HG03064 (cell line): ENCODE data around the gene DDB1.

ENCODE experiments used
- ATAC-seq: cut with Tn5 transposase; IDR thresholded peaks from one replicate; pipeline ENCODE4 v1.9.1; 2021; ENCODE audit warnings: low read depth; ENCODE audit not compliant: unreplicated experiment

Gene DDB1

DNA sequence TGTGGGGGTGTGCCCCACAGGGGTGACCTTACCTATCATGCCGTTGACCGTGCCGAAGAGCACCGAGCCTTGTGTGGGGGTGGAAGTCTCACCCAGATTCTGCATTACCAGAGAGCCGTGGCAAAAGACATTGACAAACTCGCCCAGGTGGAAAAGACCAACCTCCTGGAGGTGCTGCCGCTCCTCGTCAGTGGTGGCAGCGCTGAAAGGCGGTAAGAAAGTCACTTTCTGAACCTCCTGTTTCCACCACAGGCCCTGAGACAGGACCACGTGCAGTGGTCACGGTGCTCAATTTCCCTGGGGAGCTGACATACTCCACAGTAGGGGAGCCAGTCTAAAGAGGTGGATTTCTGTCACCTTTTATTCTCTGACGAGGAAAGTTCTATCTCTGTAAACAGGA lies 30.4 kb downstream of the DDB1 start:
- no peak for ATAC-seq

GRCh38 chr11:61298663-61299244 lies 34.2 kb downstream of the DDB1 start:
- ATAC-seq: no peak

DNA sequence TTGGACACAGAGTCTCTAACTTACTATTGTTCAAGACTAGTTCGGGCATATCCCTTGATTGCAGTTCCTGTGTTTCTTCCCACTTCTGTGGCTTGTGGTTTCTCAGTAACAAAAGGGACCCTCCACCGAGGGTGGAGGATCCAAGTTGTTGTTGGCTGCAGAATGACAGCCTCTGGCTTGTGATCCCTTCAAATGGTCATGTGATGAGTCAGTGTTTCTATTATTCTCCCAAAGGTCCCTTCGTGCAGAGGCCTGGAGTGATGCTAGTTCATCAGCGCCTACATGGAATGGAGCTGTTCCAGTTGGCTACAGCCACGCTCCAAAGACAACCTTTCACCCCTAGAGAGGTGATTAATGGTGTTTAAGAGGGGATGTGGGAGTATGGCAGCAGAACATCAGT lies 35.2 kb downstream of the DDB1 start:
- no peak for ATAC-seq

DNA sequence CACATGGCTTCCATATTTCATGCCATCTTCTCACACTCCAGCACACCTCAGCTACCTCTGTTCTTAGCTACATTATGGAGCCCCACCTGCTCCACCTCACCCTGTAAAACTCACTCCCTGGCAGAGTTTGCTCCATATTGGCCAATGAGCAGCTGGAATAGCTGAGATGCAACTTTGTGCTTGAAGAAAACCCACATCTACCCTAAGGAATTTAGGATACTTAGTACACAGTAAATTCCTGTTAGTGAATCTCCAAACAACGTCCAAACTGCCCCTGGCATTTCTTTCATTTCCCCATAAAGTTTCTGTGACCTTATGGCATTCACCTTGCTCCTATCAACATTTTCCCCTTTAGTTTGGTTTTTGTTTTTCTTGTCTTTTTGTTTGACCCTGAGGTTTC lies 35.6 kb downstream of the DDB1 start:
- no peak for ATAC-seq

- ATAC-seq: no peak
Observed at GRCh38 chr11:61295596-61295926, 37.3 kb downstream of the DDB1 start.

DNA sequence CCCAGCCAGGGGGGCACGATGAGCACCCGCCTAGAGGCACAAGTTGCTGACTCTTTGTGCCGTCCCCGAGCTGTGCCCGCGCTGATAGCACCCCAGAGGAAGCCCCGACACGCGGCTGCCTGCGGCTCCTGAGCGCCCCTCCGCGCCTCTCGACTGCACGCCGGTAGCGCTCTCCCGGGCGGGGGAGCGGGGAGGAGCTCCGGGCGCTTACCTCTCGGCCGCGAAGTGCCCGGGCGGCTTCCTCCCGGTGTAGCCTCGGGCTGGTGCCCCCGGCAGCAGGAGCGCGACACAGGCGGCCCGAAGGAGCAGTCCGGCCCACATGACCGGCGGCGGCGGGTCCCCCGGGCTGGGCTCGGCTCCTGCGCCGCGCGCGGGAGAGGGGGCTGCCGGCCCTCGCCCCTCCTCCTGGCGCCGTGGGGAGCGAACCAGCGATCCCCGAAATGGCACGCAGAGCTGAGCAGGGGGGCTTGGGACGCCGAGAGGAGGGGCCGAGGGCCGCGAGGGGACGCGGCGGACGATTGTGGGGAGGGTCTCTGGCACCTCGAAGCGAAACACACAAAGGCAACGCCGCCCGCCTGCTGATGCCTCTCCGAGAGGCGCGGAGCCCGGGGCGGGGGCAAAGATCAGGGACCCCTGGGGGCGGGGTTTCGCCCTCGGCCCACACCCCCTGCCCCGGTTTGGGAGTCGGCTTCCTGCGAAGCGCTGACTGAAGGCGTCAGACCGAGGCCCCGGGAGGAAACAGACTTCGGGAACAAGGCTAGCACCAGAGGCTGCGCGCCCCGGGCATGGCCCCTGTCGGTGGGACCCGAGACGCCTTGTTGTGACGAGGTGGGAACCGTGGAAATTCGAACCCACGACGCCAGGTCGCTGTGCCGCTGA lies 37.9 kb downstream of the DDB1 start, which contains the start of gene VWCE:
Gene VWCE, minus strand, starts transcription at position 600 of the 879 bp plus-strand sequence. Its CDS starts 279 bp downstream, at position 321.
- peak; percentile 67 for ATAC-seq

- peak; percentile 36 for ATAC-seq
Observed at GRCh38 chr11:61293867-61294716, 38.8 kb downstream of the DDB1 start.

GRCh38 chr11:61292356-61292755 lies 40.5 kb downstream of the DDB1 start:
- no peak for ATAC-seq

GRCh38 chr11:61290905-61291690 lies 41.8 kb downstream of the DDB1 start:
- no peak for ATAC-seq

- no peak for ATAC-seq
Observed at GRCh38 chr11:61287338-61287977, 45.4 kb downstream of the DDB1 start.

- ATAC-seq: no peak
Observed at GRCh38 chr11:61283613-61284012, 49.3 kb downstream of the DDB1 start.

DNA sequence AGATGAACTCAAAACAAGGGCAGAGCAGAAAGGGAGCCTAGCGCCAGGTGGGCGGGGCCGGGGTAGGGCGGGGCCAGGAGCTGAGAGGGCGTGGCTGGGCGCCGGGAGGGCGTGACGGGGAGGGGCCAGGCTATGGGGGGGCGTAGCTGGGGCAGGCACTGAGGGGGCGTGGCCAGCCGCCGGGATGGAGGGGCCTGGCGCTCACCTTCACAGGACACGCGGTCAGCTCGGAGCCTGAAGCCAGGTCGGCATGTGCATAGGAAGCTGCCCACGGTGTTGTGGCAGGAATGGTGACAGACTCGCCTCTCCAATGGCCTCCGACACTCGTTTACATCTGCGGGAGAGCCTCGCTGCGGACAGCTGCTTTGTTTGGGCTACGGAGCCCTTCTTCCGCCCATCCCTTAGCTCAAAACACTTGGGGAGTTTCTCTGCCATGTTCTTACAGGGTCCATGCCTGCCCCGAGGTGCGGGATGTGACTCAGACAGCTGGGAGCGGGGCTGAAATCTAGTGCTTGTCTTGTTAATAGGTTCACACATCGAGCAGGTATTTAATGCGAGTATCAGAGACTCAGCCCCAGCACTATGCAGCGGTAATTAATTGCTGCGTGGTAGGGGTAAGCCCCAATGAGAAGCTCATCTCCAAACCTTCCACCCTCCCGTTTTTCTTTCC lies 51.2 kb downstream of the DDB1 start:
- no peak for ATAC-seq

- no peak for ATAC-seq
Observed at GRCh38 chr11:61280883-61281580, 51.9 kb downstream of the DDB1 start.

GRCh38 chr11:61279934-61280659 lies 52.8 kb downstream of the DDB1 start:
- no peak for ATAC-seq

DNA sequence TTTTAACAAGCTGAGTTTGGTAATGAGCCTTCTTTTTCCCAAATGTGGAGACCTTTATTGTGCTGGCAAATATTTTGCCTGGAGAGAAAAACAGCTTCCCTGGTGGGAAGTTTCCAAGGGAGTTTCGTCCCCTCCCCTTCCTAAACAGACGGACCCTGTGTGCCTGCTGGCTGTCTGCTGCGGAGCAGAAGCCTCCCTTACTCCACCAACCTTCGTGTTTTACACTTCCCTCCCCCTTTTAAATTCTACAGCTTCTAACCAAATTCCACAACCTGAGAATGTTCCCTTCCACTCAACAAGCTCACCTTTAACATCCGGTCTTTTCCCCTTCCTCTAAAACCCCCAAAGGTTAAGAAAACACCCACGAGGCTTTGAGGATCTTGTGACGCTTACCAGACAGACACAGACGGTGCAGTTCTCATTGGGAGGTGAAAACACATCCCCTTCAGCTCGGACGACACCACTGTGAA lies 54.9 kb downstream of the DDB1 start:
- ATAC-seq: no peak

- no peak for ATAC-seq
Observed at GRCh38 chr11:61277186-61278000, 55.5 kb downstream of the DDB1 start.

- no peak for ATAC-seq
Observed at GRCh38 chr11:61275191-61275590, 57.7 kb downstream of the DDB1 start.
